ENCODE measurements around the gene DUSP10. TPM values are rescaled to one million over a fixed set of nuclear protein-coding genes. Genes with fewer than 3 reads are reported as not detected.

Gene DUSP10
- total RNA-seq: 10 to 100 TPM in 1 of 2 donors, 1 to 10 TPM in 1; 5.4 to 12.2 TPM

DNA sequence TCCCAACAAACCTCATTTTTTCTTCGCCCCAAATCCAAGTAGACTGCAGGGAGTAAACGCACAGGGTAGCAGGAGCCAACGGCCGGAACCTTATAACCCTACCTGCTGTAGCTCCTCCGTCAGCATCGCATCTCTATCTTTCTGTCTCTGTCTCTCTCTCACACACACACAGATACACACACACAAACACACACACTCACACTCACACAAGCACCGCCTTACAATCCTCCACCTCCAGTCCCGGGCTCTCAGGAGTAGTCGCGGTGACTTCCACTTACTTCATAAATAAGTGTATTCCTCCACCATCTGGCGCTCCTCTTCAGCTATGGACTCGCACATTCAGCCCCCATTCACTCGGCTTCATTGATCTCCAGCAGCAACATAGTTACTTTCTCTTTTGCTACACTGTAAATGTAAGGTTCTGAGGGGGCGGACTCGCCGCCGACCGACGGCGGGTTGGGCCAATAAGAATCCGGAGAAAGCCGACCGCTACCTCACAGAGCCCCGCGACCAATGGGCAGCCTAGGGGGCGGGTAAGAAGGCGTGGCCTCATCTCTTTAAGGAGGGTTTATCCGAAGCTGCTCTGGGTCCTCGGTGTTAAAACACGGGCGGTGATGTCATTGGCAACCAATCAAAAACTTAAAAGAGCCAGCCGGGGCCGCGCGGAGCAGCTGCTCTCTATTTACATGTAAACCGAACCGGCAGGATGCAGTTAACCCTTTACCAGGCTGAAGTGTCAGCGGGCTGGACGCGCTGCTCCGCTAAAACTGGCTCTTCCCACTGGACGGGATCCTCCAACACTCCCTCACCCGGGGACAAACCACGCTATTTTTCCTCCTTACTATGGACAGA, at the start of gene DUSP10:
DUSP10 (minus strand) TSS at position 387 of the 852 bp plus-strand sequence. CDS start 2,345 bp downstream, outside the sequence.
- WGBS, 2 donors: 0% methylated on average over 37 to 44 of the region's 44 CpGs
- no peaks in the 10 kb centered on the region for H3K36me3 ChIP-seq (replicated peaks in 1 of 2; ENCODE audit: insufficient read depth in 1 of 2, low read depth in 2 of 2)
- H3K4me3 ChIP-seq: peak within 1 kb of the TSS; percentile 55 to 78
- ATAC-seq: peak; percentile 88
- intact Hi-C loops (cut with DNase I): no loop called here
- H3K9me3 ChIP-seq: no peaks in the 10 kb centered on the region
- TF ChIP-seq, protein P1, sequence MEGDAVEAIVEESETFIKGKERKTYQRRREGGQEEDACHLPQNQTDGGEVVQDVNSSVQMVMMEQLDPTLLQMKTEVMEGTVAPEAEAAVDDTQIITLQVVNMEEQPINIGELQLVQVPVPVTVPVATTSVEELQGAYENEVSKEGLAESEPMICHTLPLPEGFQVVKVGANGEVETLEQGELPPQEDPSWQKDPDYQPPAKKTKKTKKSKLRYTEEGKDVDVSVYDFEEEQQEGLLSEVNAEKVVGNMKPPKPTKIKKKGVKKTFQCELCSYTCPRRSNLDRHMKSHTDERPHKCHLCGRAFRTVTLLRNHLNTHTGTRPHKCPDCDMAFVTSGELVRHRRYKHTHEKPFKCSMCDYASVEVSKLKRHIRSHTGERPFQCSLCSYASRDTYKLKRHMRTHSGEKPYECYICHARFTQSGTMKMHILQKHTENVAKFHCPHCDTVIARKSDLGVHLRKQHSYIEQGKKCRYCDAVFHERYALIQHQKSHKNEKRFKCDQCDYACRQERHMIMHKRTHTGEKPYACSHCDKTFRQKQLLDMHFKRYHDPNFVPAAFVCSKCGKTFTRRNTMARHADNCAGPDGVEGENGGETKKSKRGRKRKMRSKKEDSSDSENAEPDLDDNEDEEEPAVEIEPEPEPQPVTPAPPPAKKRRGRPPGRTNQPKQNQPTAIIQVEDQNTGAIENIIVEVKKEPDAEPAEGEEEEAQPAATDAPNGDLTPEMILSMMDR (IDR thresholded peaks at IDR 0.05): no peak
- TF ChIP-seq POLR2A (IDR thresholded peaks at IDR 0.05): peak; percentile 90 to 98 (median 98)
- peak; percentile 99 to 100 (median 100) for DNase-seq
- H3K27ac ChIP-seq: peak within 1 kb of the TSS; percentile 99 to 100 (median 100)
- H3K4me1 ChIP-seq: peaks cover 46% of the 10 kb centered on the region
- H3K27me3 ChIP-seq: no peaks in the 10 kb centered on the region

DNA sequence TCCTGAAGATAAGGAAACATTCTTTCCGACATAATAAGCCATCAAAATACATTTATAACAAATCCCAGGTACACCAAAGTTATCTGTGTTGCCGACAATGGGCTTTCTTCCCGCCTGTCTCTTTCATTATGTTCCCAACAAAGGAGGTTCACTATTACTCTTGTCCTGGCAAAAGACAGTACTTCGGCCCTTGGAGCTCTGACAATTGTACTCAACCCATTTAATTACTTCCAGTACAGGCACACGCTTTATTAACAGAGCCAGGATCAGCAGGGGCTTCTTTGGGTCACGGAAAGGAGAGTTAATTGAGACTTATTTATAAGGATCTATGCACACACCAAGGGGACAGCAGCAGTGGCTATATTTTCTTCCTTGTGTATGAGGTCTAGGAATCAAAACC, 46.6 kb upstream of the DUSP10 start:
- Histone ChIP-seq H3K9me3 (no peaks in the 10 kb centered on the region), H3K4me1 (peaks cover 5% of the 10 kb centered on the region), H3K4me3 (no peak overlapping the region), H3K36me3 (replicated peaks in 1 of 2; ENCODE audit: insufficient read depth in 1 of 2, low read depth in 2 of 2) (no peaks in the 10 kb centered on the region), H3K27ac (no peak overlapping the region), H3K27me3 (no peaks in the 10 kb centered on the region)
- no peak for TF ChIP-seq POLR2A (IDR thresholded peaks at IDR 0.05)
- TF ChIP-seq, protein P1 (IDR thresholded peaks at IDR 0.05): no peak
- DNase-seq: no peak
- intact Hi-C loops (cut with DNase I): no loop called here
- no peak for ATAC-seq
- 80 to 86% methylated on average over 6 of the region's 6 CpGs for WGBS, 2 donors

DNA sequence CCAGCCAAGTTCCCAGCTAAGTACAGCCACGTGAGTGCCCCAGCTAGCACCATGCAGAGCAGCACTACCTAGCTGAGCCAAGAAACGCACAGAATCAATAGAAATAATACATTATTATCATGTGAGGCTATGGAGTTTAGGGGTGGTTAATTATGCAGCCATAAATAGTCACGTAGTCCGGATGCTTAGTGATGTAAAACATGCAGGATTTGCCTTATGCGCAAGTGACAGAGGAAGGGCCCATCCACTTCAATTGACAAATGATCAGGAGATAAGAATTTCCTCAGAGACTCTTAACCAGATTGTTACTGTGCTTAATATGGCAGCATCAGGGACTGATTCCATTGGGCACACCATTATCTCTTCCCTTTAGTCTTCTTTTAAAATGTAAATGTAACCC, 44.8 kb upstream of the DUSP10 start:
- H3K4me3 ChIP-seq: no peak overlapping the region
- no peaks in the 10 kb centered on the region for H3K36me3 ChIP-seq (replicated peaks in 1 of 2; ENCODE audit: insufficient read depth in 1 of 2, low read depth in 2 of 2)
- DNase-seq (no peak), ATAC-seq (no peak)
- no peak overlapping the region for H3K27ac ChIP-seq
- no peaks in the 10 kb centered on the region for H3K27me3 ChIP-seq
- WGBS, 2 donors: 92 to 95% methylated on average over 5 of the region's 5 CpGs
- no peaks in the 10 kb centered on the region for H3K9me3 ChIP-seq
- intact Hi-C loops (cut with DNase I): no loop called here
- no peaks in the 10 kb centered on the region for H3K4me1 ChIP-seq
- TF ChIP-seq POLR2A (IDR thresholded peaks at IDR 0.05): no peak
- TF ChIP-seq, protein P1 (IDR thresholded peaks at IDR 0.05): no peak

DNA sequence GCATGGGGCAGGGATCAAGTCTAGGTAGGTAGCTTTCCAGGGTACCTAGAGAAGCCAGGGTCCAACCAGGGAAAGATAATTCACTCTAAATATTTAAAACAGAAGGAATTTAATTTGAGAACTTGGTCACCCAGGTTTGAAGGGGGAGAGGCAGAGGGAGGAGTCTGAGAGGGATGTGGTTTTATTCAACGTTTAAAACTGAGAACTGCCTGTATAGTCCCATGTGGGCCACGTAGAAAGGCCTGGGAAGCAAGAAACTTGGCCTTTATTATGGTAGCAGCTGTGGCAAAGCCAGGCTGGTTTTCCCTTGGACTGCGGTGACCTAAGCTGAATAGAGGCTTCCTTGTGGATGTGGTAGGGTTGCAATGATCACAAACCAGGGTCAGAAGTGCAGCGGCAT, 42.0 kb upstream of the DUSP10 start:
- Histone ChIP-seq H3K27ac (no peak overlapping the region), H3K9me3 (no peaks in the 10 kb centered on the region), H3K27me3 (no peaks in the 10 kb centered on the region), H3K4me1 (no peaks in the 10 kb centered on the region), H3K36me3 (replicated peaks in 1 of 2; ENCODE audit: insufficient read depth in 1 of 2, low read depth in 2 of 2) (no peaks in the 10 kb centered on the region), H3K4me3 (no peak overlapping the region)
- ATAC-seq: no peak
- intact Hi-C loops (cut with DNase I): no loop called here
- WGBS, 2 donors: 71 to 88% methylated on average over 4 of the region's 4 CpGs
- DNase-seq: no peak
- TF ChIP-seq POLR2A (IDR thresholded peaks at IDR 0.05): no peak
- TF ChIP-seq, protein P1 (IDR thresholded peaks at IDR 0.05): no peak

Measured in body of pancreas (tissue), 4 donors.